GM18505 (cell line): ENCODE measurements around the gene ENTHD1.

Experiments used
- ATAC-seq: cut with Tn5 transposase; IDR thresholded peaks from one replicate; pipeline ENCODE4 v1.9.1; 2021; ENCODE audit not compliant: unreplicated experiment
- POLR2A ChIP-seq: IDR thresholded peaks from 4 replicates; pipeline ENCODE4 v1.6.1; 2011; ENCODE audit warnings: borderline replicate concordance; ENCODE audit not compliant: insufficient read depth, insufficient read length; ENCODE audit errors: extremely low read depth

Gene ENTHD1

GRCh38 chr22:39800790-39801520 lies 92.6 kb downstream of the ENTHD1 start:
- TF ChIP-seq POLR2A: no peak
- ATAC-seq: no peak

DNA sequence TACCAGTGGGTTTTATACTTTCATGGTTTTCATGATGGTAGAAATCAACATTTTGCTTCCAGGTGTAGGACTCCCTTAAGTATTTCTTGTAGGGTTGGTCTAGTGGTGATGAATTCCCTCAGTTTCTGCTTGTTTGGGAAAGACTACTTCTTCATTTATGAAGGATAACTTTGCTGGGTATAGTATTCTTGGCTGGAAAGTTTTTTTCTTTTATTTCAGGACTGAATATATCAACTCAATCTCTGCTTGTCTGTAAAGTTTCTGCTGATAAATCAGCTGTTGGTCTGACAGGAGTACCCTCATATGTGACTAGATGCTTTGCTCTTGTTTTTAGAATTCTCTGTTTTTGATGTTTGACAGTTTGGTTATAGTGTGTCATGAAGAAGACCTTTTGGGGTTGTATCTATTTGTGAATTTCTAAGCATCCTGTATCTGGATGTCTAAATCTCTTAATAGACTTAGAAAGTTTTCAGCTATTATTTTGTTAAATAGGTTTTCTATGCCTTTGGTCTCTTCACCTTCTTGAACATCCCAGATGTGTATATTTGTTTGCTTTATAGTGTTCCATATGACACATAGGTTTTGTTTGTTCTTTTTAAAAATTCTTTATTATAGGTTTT lies 95.9 kb downstream of the ENTHD1 start:
- no peak for ATAC-seq

GRCh38 chr22:39789788-39790187 lies 103.8 kb downstream of the ENTHD1 start:
- no peak for TF ChIP-seq POLR2A
- ATAC-seq: no peak

More for the DNA sequence above, 95.9 kb downstream of the ENTHD1 start:
- TF ChIP-seq POLR2A: no peak

GRCh38 chr22:39785232-39785631 lies 108.3 kb downstream of the ENTHD1 start:
- ATAC-seq: no peak
- no peak for TF ChIP-seq POLR2A

DNA sequence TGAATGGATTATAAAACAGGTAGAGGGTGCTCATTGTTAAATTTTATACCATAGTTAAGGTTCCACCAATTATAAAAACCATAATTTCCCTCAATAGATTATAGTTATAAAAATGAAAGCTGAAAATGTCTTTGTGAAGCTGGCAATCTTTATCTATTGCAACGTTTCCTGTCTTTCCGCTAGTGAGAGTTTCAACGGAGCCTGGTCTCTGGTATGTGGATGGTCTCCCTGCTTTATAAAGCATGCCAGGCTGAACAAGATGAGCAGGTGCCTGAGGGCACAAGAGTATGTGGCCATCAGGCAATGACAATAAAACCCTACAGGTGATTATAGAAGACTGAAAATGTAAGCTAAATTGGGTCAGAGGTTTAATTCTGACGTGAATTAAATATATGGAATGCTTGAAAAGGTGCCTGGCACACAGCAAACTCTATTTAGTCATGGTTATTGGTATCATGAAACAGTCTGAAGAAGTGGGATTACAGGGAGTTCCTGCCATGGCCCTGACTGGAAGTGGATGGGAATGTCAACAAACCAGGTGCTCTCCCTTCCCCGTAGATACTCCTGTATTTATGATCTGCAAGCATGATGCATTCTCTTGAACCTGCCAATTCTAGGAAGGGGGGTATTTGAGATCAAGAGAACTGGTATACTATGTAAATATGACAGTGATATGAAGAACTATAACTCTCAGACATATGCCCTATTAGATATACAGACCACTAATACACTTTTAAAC lies 115.7 kb downstream of the ENTHD1 start:
- ATAC-seq: no peak
- TF ChIP-seq POLR2A: no peak

- no peak for TF ChIP-seq POLR2A
- ATAC-seq: no peak
Observed at GRCh38 chr22:39776295-39777009, 117.1 kb downstream of the ENTHD1 start.

GRCh38 chr22:39773976-39774539 lies 119.5 kb downstream of the ENTHD1 start:
- TF ChIP-seq POLR2A: no peak
- ATAC-seq: no peak

DNA sequence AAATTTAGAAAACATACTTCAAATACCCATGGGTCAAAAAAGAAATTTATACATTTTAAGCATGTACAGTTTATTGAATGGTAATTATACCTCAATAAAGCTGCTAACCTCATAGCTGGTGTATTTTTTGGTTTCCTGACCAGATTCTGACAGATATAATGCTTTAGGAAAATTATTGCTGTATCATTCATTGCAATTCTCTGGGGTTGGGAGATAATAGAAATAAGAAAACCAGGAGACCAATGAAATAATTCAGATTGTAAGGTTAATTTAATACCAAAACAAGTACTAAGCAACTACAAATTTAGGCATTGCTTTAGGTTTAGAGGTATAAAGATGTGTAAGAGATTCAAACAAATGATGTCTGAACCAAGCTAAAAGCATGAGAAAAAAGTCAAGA lies 120.1 kb downstream of the ENTHD1 start:
- ATAC-seq: no peak
- TF ChIP-seq POLR2A: no peak

DNA sequence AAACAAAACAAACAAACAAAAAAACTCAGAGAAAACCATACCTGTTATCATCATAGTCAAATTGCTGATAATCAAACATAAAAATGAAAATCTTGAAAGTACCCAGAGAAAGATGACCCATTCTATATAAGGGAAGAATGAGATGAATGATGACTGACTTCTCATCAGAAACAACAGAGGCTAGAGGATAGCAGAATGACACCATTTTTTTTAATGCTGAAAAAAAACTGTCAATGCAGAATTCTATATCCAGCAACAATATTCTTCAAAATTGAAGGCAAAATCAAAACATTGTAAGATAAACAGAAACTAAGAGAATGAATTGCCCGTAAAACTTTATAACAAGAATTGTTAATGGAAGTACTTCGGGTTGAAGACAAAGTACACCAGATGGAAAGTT lies 122.1 kb downstream of the ENTHD1 start:
- no peak for TF ChIP-seq POLR2A
- ATAC-seq: no peak

DNA sequence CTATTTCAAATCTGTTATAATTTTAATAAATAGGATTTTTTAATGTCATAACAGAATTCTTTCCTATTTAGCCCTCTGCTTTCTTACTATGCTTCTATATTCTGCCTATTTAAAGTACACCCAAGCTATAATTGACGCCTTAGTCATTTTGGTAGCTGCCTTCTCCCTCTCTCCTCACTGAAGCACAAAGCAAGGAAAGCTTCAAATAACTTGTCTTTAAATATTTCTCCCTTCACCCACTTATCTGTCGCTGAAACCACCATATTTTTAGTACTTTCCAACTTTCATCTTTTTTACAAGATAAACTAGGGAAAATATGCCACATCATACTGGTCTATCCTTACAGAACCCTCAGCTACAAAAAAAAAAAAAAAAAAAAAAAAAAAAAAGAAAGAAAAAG lies 127.9 kb downstream of the ENTHD1 start:
- TF ChIP-seq POLR2A: no peak
- no peak for ATAC-seq

DNA sequence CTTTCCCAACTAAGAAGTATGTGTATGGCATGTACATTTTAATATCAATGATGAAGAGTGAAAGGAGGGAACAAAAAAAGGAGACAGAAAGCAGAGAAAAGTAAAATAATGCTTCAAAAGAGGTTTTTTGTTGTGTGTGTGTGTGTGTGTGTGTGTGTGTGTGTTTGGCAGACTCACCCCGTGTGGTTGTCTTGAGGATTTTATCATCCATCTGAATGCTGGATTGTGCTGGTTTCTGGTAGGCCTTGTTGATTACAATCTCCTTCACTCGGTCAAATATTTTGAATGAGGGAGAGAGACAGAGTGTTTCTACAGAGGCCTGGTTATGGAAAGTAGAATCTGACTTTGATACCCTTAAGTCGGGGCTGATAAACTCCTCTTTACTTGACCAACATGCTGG lies 128.5 kb downstream of the ENTHD1 start:
- ATAC-seq: no peak
- TF ChIP-seq POLR2A: no peak

DNA sequence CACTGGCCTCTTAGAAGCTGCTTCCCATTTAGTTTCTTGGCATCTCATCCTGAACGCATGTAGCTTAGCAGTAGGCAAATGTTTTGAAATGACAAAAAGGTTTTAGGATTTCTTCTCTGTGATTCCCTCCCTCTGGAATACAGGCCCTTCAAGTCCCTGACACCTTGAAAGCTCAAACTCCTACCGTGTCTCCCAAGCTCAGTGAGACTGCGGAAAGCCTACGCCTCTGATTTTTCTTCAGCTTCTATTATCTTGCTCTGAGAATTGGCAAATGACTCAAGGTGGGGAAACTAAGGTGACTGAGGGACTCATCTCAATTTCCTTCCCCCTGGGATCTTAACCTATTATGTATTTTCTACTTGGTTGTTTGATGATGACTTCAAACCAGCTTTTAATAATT lies 130.3 kb downstream of the ENTHD1 start:
- TF ChIP-seq POLR2A: no peak
- no peak for ATAC-seq

- no peak for TF ChIP-seq POLR2A
- ATAC-seq: no peak
Observed at GRCh38 chr22:39750759-39751158, 142.8 kb downstream of the ENTHD1 start.
